ENCODE results near the gene SLC1A5. TPM values are rescaled to one million over a fixed set of nuclear protein-coding genes. Genes with fewer than 3 reads are reported as not detected.

The SLC1A5 gene
- total RNA-seq, 2 experiments from 2014 or later, result 145 to 161 TPM

- peak overlapping the region; percentile 87 for H3K4me3 ChIP-seq (ENCODE audit: low read depth, low read length, poor library complexity, severe bottlenecking)
- peaks cover 60% of the 10 kb centered on the region for H3K36me3 ChIP-seq (ENCODE audit: insufficient read depth, low read length)
- H3K4me1 ChIP-seq (ENCODE audit: insufficient read depth, low read length, poor library complexity, severe bottlenecking), result peaks cover 24% of the 10 kb centered on the region
- peaks cover 12% of the 10 kb centered on the region; the same call in 1 of the 2 replicates for H4K20me1 ChIP-seq (ENCODE audit: insufficient read depth, low read length)
- H3K9me2 ChIP-seq (ENCODE audit: insufficient read depth, low read length), result no peaks in the 10 kb centered on the region
- DNase-seq (ENCODE audit: low spot score), result no peak
- peak overlapping the region; percentile 90 for H3K27ac ChIP-seq (ENCODE audit: low read depth, low read length, poor library complexity, severe bottlenecking)
- peaks cover 64% of the 10 kb centered on the region for H3K79me2 ChIP-seq (ENCODE audit: insufficient read depth, low read depth, low read length)
- TF ChIP-seq CTCF (conservative IDR thresholded peaks at IDR 0.05; ENCODE audit: low read length), result no peak
- no peak for TF ChIP-seq EZH2phosphoT487 (IDR thresholded peaks at IDR 0.05; ENCODE audit: borderline replicate concordance, low read depth, low read length)
- no TSS peak for BruUV-seq (replicated peaks)
- H2AFZ ChIP-seq (ENCODE audit: low read length), result no peak overlapping the region
- intact Hi-C loops (cut with micrococcal nuclease; ENCODE audit: unreplicated experiment), result loop anchor here (2.0 to 5.0 kb wide), 2 partner anchors 38 to 70 kb away; partner anchors contain the start of gene PRKD2
- peak overlapping the region; percentile 74 for H3K4me2 ChIP-seq (ENCODE audit: low read length)
- POLR2A ChIA-PET, result no interaction called here
- CTCF ChIA-PET (ENCODE audit: unreplicated experiment), result no interaction called here
- H3K9me3 ChIP-seq (ENCODE audit: low read length), result no peaks in the 10 kb centered on the region
These were observed 1.4 kb downstream of the SLC1A5 start for GRCh38 chr19:46787040-46787330.

- H3K9me2 ChIP-seq (ENCODE audit: insufficient read depth, low read length), result no peaks in the 10 kb centered on the region
- 0 out of 2 replicates have a peak, but pooled peaks have one; percentile 11 for TF ChIP-seq CTCF (conservative IDR thresholded peaks at IDR 0.05; ENCODE audit: low read length)
- TF ChIP-seq EZH2phosphoT487 (IDR thresholded peaks at IDR 0.05; ENCODE audit: borderline replicate concordance, low read depth, low read length), result no peak
- intact Hi-C loops (cut with micrococcal nuclease; ENCODE audit: unreplicated experiment), result loop anchor here (2.0 to 5.0 kb wide), 2 partner anchors 38 to 69 kb away; partner anchors contain the start of gene PRKD2
- ChIA-PET CTCF (ENCODE audit: unreplicated experiment) (interaction anchor here (0.6 kb wide), 1 partner anchor 28 kb away, joined by 3 read pairs; no protein-coding TSS in a partner anchor), POLR2A (interaction anchor here (0.5 to 1.1 kb wide), 3 partner anchors 35 to 262 kb away, joined by 3 to 4 read pairs (median 4); partner anchors contain the start of gene TMEM160)
- BruUV-seq (replicated peaks), result no TSS peak
- peak; percentile 82 for DNase-seq (ENCODE audit: low spot score)
- peaks cover 24% of the 10 kb centered on the region for H3K4me1 ChIP-seq (ENCODE audit: insufficient read depth, low read length, poor library complexity, severe bottlenecking)
- H3K79me2 ChIP-seq (ENCODE audit: insufficient read depth, low read depth, low read length), result peaks cover 69% of the 10 kb centered on the region
- no peaks in the 10 kb centered on the region for H3K9me3 ChIP-seq (ENCODE audit: low read length)
- H3K4me2 ChIP-seq (ENCODE audit: low read length), result peak overlapping the region; percentile 74
- no peak overlapping the region for H2AFZ ChIP-seq (ENCODE audit: low read length)
- peak overlapping the region; percentile 90 for H3K27ac ChIP-seq (ENCODE audit: low read depth, low read length, poor library complexity, severe bottlenecking)
- peaks cover 66% of the 10 kb centered on the region for H3K36me3 ChIP-seq (ENCODE audit: insufficient read depth, low read length)
- H4K20me1 ChIP-seq (ENCODE audit: insufficient read depth, low read length), result peaks cover 12% of the 10 kb centered on the region; the same call in 1 of the 2 replicates
- H3K4me3 ChIP-seq (ENCODE audit: low read depth, low read length, poor library complexity, severe bottlenecking), result peak overlapping the region; percentile 87
These were observed 2.0 kb downstream of the SLC1A5 start for GRCh38 chr19:46786236-46787039.

GRCh38 chr19:46785980-46786235, 2.5 kb downstream of the SLC1A5 start:
- no peak for DNase-seq (ENCODE audit: low spot score)
- H3K4me3 ChIP-seq (ENCODE audit: low read depth, low read length, poor library complexity, severe bottlenecking), result peak overlapping the region; percentile 87
- H3K79me2 ChIP-seq (ENCODE audit: insufficient read depth, low read depth, low read length), result peaks cover 72% of the 10 kb centered on the region
- H4K20me1 ChIP-seq (ENCODE audit: insufficient read depth, low read length), result peaks cover 12% of the 10 kb centered on the region; the same call in 1 of the 2 replicates
- peaks cover 70% of the 10 kb centered on the region for H3K36me3 ChIP-seq (ENCODE audit: insufficient read depth, low read length)
- intact Hi-C loops (cut with micrococcal nuclease; ENCODE audit: unreplicated experiment), result loop anchor here (2.0 to 5.0 kb wide), 2 partner anchors 39 to 69 kb away; partner anchors contain the start of gene PRKD2
- CTCF ChIA-PET (ENCODE audit: unreplicated experiment), result interaction anchor here (0.6 kb wide), 1 partner anchor 27 kb away, joined by 3 read pairs; no protein-coding TSS in a partner anchor
- POLR2A ChIA-PET, result interaction anchor here (0.5 to 1.1 kb wide), 3 partner anchors 35 to 1526 kb away, joined by 3 to 4 read pairs (median 3); no protein-coding TSS in a partner anchor
- no peaks in the 10 kb centered on the region for H3K9me2 ChIP-seq (ENCODE audit: insufficient read depth, low read length)
- no peak overlapping the region for H2AFZ ChIP-seq (ENCODE audit: low read length)
- H3K4me2 ChIP-seq (ENCODE audit: low read length), result peak overlapping the region; percentile 74
- no TSS peak for BruUV-seq (replicated peaks)
- peak overlapping the region; percentile 90 for H3K27ac ChIP-seq (ENCODE audit: low read depth, low read length, poor library complexity, severe bottlenecking)
- peaks cover 24% of the 10 kb centered on the region for H3K4me1 ChIP-seq (ENCODE audit: insufficient read depth, low read length, poor library complexity, severe bottlenecking)
- no peaks in the 10 kb centered on the region for H3K9me3 ChIP-seq (ENCODE audit: low read length)
- TF ChIP-seq CTCF (conservative IDR thresholded peaks at IDR 0.05; ENCODE audit: low read length), result no peak
